OCI-LY7 (cell line): Measurements from ENCODE around the gene ARIH1.

Source experiments
- EZH2phosphoT487 ChIP-seq: fragments of 200-600 bp; sonication (generic); IDR thresholded peaks from 2 replicates; pipeline ENCODE4 v1.6.1; 2018; ENCODE audit warnings: low read depth, borderline replicate concordance, mild to moderate bottlenecking, mixed run types, antibody characterized with exemption, low read length, moderate library complexity, mixed read lengths
- TF ChIP-seq, protein P1 (sequence below): fragments of 200-600 bp; sonication (generic); conservative IDR thresholded peaks from 2 replicates; pipeline ENCODE4 v1.5.1; 2014; ENCODE audit warnings: mild to moderate bottlenecking, antibody characterized with exemption, low read length, moderate library complexity, mixed read lengths

DNA sequence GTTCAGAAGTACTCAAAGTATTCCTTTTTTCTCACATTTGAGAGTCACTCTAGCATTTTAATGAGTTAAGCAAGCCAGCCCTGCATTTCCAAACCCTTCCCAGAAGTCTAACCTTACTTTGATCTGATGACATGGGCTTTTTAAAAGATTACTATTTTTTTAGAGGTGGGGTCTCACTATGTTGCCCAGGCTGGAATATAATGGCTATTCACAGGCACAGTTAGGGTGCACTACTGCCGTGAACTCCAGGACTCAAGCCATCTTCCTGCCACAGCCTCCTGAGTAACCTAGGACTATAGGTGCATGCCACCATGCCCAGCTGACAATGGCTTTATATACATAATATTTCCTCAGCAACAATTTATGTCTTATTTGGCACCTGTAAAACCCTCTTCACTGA lies 116.3 kb downstream of the ARIH1 start:
- TF ChIP-seq, protein P1, sequence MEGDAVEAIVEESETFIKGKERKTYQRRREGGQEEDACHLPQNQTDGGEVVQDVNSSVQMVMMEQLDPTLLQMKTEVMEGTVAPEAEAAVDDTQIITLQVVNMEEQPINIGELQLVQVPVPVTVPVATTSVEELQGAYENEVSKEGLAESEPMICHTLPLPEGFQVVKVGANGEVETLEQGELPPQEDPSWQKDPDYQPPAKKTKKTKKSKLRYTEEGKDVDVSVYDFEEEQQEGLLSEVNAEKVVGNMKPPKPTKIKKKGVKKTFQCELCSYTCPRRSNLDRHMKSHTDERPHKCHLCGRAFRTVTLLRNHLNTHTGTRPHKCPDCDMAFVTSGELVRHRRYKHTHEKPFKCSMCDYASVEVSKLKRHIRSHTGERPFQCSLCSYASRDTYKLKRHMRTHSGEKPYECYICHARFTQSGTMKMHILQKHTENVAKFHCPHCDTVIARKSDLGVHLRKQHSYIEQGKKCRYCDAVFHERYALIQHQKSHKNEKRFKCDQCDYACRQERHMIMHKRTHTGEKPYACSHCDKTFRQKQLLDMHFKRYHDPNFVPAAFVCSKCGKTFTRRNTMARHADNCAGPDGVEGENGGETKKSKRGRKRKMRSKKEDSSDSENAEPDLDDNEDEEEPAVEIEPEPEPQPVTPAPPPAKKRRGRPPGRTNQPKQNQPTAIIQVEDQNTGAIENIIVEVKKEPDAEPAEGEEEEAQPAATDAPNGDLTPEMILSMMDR: no peak
- TF ChIP-seq EZH2phosphoT487: no peak
